Fibroblast of gingiva (primary cell): ENCODE measurements around the gene AQP5.
A peak's percentile ranks its signal among the peaks of the same experiment; 100 is the strongest.

ENCODE experiments used
- DNase-seq: peaks from one replicate; pipeline ENCODE4 v3.0.0-alpha.2; 2011; ENCODE audit warnings: low read depth

AQP5 gene

DNA sequence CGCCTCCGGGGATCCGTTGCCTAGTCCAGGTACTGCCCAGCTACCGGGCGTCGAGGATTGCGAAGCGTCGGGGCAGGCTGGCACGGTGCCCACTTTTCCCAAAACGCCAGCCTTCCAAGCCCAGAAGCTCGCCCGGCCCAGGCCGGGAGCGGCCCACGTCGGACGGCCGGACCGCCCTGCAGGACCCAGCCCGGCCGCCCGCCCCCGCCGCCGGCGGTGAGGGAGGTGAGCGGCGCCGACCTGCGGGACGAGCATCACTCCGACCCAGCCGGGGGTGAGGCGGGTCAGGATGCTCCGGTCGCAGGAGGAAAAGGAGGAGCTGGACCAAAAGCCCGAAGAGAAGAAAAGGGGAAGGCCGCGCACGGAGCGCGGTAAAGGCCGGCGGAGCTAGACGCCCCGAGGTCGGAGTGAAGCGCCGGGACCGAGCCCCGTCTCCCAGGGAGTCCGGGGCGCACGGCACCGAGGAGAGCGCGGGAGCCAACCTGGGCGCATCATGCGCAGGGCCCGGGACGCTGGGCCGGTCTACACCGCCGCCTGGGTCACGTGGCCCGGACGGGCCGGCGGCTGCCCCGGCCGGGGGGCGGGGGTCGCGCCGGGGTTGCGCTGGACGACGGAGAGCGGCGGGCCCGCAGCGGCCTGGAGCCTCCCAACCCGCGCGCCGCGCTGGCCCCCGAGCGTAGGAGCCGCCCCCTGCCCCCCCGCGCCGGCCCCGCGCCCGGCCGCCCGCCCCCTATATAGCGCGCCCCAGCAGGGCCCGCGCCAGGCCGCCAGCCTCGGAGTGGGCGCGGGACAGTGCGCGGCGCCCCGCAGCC lies at the start of gene AQP5:
TSS of gene AQP5 (plus strand) at position 762 of the 812 bp plus-strand sequence. CDS start 146 bp downstream, outside the sequence.
- DNase-seq, result no peak

DNA sequence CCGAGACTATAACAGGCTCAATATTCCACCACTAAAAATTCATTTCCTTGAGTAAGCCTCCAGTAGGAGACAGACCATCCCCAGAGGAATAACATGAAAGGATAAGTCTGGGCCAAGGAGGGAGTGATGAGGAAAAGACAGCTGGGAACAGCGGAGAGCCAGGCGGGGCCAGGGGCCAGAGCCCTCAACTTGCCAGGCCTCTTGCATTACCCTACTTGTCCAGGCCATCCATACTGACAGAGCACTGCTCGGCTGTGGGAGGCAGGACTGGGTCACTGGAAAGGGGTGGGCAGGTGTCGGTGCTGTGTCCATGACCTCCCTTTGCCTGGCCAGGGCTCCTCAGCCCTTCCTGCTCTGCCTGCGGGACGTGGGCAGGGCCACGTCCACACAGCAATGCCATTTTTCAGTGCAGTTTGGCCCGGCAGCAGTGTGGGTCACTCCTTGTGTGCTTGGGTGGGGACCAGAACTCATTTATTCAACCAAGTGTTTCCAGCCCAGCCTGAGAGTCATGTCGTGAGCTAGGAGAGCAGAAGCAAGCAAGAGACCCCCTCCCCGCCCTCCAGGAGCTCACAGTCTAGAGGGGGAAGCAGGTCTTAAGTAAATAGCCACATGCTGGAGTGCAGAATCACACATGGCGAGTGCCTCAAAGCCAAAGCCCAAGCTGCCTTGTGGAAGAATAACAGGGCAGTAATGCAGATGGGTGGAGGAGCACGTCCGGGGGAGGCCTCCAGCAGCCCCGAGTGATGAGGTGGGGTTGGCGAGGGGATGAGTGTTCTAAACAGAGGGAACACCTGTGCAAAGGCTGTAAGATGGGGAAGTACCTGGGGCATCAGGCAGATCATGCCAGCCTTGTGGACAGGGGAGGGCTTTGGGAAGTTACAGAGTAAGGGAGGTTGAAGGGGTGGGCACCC lies 49.1 kb upstream of the AQP5 start:
- DNase-seq, result no peak

DNA sequence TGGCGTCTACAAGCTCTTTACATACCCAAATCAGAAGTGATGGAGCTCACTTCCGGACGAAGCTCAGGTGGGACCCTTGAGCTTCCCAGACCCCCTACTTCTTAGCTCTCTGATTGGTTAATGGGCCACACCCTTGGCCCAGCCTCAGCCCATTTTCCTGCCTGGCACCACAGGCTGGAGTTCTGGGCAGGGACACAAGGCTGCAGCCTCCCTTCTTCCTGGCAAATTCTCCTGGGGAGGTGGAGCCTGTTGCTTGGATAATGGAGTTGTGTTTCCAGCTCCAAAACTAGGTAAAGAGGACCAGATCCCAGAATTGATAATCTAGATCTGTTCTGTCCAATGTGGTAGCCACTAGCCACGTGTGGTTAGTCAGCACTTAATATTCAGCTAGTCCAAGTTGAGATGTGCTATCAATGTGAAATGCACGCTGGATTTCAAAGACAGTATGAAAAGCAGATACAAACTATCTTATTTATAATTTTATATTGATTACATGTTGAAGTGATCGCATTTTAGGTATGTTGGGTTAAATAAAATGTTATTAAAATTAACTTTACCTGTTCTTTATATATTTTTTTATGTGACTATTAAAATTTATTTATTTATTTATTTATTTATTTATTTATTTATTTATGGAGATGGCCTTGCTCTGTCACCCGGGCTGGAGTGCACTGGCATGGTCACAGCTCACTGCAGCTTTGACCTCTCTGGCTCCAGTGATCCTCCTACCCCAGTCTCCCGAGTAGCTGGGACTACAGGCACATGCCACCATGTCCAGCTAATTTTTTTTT lies 45.3 kb upstream of the AQP5 start:
- no peak for DNase-seq

DNA sequence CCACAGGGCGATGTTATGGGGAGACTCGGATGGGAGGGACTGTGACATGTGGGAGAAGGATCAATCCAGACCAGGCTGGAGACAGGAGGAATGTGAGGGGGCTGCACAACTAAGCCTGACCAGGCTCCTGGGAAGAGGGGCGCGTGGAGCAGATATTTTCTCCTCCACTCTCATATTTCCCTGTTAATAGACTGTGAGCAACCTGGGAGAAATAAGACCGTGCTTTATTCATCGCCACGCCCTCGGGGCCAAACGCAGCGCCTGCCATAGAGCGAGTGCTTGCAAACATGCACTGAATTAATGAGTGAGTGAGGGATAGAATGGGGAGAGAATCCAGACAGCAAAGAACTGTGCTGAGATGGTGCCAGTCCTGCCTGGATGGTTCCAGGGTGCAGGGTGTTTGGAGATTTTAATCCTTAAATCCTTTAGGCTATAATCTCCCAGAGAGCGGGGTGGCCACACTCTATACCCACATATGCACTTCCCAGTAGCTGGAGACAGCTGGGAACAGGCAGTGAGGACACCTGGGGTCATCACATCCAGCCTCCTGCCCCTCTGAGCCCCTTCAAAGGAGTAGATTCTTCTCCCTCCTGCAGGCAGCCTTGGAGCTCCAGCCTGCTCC lies 44.4 kb upstream of the AQP5 start:
- no peak for DNase-seq

DNA sequence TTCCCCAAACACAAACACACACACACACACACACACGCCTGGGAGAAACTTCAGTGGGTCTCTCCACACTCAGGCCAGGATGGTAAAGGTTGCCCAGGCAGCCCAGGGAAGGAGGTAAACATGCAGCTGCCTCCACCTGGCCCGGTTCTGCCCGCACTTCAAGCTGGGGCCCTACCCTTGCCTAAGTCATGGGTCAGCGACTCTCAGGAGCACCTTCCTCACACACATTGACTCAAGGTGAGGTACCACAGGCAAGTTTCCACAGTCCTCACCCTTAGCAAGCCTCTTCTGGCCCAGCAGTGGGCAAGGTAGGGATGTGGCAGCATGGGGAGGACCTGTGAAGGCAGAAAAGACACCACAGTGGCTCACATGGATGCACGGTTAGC lies 43.9 kb upstream of the AQP5 start:
- no peak for DNase-seq

DNA sequence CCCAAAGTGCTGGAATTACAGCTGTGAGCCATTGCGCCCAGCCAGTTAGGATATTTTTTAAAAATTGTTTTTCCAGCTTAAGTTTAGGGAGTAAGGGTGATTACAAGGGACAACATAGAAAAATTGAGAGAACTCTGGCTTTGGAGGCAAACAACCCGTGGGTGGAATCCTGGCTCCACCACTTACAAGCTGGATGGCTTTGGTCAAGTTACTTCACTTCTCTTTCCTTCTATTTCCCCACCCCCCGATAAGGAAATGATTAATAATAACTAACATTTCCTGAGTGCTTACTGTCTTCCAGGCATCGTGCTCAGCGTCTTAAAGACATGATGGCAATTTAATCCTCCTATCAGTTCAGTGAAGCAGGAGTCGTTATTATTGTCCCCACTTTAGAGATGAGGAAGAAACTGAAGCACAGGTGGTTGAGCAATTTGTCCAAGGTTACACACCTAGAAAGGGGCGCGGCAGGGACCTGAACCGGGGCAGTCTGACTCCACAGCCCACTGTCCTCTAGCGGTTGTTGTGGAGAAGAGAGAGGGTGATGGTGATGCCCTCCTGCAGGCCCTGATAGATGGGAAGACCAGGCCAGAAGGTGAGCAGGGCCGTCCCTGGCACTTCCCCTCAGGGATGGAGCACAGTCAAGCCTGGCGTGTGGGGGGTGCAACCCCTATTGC lies 41.3 kb upstream of the AQP5 start:
- DNase-seq, result no peak

DNA sequence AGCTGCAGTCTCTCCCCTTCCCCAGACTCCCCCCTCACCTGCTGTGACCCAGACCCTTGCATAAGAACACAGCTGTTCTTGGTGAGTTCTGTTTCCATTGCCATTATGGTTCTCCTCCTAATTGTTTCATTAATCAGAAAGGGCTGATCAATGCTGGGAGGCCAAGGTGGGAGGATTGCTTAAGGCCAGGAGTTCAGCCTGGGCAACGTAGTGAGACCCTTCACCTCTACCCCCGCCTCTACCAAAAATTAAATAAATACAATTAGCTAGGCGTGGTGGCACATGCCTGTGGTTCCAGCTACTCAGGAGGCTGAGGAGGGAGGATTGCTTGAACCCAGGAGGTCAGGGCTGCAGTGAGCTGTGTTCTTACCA lies 40.8 kb upstream of the AQP5 start:
- no peak for DNase-seq

DNA sequence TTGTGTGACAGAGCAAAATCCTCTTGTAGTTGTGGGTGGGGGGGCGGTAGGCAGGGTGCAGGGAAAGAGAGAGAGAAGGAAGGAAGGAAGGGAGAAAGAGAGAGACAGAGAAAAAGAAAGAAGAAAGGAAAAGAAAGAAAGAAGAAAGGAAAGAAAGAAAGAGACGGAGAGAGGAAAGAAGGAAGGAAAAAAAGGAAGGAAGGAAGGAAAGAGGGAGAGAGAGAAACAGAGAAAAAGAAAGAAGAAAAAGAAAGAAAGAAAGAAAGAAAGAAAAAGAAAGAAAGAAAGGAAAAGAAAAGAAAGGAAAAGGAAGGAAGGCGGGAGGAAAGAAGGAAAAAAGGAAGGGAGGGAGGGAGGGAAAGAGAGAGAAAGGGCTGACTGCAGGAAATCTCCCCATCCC lies 40.4 kb upstream of the AQP5 start:
- DNase-seq, result no peak

DNA sequence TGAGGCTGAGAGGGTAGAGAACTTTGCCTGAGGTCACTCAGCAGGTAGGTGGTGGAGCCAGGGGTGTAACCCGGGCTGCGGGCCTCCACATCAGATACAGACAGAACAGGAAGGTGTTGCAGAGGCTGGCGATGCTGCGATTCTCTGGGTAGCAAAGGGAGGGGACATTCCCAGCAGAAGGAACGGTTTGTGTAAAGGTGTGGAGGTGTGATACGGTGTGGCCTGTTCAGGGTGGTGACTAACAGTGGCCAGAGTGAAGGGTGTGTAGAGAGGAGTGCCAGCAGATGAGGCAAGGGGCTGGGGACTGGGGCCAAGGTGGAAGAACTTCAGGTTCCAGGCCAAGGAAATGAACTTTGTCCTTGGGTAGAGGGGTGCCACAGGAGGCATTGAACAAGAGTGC lies 39.7 kb upstream of the AQP5 start:
- no peak for DNase-seq

DNA sequence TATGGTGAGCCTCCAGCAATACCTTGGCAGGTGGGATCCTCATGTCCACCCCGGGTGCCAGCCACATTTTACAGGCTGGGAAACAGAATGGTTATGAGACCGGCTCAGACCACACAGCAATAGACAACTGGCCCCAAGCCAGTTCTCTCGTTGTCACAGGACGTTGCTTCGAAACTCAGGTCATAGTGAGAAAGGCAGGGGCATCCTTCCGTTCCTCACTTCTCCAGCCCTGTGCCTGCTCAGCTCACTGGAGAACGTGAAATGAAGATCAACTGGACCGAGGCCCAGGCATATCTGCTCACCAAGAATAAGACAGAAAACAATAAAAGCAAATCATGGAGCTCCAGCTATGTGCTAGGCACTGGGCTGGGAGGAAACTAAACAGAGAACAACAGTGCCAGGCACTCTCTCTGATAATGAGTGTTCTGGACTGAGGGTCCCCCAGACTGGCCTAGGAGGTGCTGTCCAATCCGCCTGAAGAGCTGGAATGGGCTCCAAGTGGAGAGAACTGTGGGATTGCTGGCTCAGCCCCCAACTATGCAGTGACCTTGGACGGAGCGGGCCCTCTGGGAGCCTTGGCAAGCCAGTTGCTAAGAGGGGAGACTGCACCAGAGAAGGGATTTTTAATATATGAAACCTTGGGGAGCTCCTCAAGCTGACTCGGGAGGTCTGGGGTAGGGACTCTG lies 39.2 kb upstream of the AQP5 start:
- no peak for DNase-seq

DNA sequence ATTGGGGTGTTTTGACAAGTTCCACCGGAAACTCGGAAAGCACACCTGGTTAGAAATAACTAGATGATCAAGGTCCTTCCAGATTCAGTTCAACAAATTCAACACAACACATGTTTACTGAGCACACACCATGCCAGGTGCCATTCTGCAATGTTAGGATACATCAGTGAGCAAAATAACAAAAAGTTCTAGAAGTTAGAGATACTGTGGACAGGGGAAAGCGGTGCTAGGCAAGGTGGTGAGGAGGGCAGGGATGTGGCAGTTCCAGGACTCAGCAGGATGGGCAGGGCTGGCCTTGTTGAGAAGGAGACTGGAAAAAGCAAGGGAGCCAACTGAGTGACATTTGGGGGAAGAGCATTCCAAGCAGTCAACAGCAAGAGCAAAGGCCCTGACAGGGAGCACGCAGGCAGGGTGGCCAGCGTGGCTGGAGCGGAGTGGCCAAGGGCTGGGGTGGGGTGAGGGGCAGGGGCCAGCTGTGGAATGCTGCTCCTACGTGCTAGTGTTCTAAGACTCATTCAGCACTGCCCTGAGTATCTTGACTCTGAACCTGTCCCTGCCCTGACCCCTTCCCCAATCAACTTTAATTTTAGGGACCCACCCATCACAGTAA lies 38.5 kb upstream of the AQP5 start:
- DNase-seq, result no peak

DNA sequence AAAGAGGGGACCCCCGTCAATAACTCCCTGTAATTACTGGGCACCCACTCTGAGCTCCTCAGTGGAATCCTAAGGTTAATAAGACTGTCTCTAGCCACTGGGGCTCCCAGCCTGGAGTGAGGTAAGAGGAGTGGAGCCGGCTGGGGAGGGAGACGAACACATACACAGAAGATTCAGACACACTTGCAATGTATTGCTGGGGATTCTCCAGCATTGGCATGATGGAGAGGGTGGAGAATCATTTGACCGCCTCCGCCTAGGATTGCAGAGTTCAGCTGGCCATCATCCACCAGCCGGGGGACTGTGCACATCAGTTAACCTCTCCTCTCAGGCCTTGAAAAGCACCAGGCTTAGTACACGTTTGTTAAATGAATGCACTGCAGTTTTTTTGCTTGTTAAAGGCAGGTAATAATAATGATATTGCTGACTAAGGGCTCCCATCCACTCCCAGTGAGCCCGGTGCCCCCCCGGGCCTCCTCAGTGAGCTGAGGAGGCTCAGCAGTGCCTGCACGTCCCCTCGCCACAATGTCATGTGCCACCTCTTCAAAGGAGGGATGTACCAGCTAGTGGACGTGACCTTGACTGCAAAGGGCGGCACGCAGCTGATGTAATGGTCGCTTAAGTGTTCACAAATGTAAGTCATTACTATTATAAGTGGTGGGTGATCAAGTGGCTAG lies 37.7 kb upstream of the AQP5 start:
- no peak for DNase-seq

DNA sequence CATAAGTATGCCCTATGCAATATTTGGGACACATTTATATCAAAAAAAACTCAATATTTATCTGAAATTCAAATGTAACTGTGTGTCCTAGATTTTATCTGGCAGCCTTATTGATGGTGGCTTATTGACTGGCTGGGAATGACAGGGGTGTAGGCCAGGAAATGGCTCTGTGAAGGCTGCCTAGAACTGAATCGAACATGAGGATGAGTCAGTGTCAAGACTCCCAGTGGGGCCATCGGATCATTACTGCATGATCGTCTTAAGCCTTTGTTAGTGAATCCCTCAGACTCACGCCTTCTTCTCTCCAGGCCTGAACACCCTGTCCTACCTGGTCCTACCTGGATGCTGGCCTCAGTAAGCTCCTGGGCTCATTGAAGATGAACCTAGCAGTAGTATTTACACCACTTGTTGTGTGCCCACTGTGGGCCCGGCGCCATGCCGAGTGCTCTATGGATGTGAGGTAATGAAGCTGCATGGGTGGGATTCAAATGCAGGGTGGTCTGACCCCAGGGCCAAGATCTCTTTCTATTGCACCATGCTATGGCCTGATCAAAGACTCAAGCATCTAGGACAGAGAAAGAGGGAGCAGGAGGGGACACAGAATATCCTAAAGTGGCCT lies 36.9 kb upstream of the AQP5 start:
- DNase-seq, result no peak

DNA sequence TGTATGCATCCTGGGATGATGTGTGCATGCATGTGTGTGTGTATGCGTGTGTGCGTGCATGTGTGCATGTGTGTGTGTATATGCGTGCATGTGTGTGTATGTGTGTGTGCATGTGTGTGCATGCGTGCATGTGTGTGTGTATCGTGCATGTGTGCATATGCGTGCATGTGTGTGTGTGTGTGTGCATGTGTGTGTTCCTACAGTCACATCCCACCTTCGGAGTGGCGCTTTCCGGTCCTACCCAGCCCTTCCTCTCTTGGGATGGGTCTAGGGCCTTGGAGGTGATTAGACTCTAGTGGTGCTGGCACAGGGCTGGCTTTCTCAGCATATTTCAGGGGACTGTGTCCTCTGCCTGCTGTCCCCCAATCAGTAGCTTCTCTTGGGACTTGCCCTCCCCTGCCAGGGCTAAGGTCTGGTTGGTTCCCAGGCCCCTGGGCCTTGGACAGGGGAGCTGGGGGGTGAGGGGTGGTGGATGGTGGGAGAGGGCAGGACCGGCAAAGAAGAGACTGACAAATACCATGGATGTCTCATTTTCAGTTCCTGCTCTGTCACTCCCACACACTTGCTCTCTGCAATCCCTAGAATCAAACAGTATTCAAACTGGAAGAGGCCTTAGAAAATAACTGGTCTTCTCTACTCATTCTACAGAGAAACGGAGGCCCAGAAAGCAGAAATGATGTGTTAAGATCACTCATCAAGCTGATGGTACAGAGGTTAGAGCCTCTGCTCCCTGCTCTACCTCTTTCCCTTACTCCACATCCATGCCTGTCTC lies 36.1 kb upstream of the AQP5 start:
- DNase-seq, result no peak

DNA sequence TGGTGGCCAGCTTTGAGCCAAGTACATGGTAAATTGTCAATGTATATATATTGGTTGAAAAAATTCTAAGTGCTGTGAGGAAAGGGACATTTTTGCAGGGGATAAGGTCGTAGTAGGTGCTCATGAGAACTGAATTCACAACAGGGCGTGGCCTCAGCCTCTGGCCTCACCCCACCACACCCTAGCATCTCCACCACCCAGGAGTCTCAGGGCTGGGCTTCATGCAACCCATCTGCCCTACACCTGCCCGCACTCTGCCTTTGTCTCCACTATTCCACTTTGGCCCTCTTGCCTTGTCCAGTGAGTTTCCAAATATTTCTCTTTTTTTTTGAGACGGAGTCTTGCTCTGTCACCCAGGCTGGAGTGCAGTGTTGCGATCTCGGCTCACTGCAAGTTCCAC lies 33.2 kb upstream of the AQP5 start:
- no peak for DNase-seq

DNA sequence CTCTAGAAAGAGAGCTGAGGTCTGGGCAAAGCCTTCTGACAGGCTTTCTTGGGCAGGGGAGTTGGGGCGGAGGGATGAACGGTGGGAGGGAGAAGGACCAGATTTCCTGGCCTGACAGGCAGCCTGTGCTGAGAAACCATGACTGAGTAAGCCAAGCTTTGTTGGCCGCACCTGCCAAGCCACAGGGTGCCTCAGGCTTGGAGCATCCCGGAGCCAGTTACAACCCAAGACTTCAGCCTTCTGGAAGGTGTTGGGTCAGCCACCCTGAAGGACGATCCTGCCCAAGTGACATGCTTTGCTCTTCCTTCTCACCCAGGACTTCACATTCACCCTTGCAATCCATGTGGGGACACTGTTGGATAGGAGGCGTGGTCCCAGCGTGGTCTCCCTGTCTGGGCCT lies 32.1 kb upstream of the AQP5 start:
- DNase-seq, result no peak

DNA sequence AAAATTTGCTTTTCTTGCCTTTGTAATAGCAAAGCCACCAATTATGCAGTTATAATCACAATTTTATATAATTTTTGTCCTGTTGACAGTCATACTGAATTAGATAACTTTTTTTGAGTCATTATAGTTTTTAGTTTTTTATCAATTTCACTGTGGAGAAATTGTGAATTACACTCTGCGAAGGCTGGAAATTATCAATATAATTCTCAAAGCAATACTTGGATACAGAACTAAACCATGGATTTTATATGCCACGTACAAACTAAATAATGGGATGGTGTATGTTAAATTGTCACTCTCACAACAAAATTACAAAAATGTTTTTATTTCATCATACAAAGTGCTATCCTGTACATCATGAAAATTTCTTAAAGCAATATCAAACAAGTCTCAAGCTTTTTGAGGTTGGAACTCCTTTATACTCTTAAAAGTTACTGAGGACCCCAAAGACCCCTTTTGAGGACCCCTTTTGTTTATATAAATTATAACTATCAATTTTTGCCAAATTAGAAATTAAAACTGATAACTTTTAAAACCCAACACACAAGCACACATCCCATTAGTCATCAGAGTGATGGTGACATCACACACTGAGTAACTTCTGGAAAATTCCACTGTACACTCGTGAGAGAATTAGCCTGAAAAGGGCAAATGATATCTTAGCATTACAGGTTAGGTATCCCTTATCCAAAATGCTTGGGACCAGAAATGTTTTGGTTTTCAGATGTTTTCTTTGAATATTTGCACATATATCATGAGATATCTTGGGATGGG lies 31.0 kb upstream of the AQP5 start:
- peak; percentile 19 for DNase-seq

DNA sequence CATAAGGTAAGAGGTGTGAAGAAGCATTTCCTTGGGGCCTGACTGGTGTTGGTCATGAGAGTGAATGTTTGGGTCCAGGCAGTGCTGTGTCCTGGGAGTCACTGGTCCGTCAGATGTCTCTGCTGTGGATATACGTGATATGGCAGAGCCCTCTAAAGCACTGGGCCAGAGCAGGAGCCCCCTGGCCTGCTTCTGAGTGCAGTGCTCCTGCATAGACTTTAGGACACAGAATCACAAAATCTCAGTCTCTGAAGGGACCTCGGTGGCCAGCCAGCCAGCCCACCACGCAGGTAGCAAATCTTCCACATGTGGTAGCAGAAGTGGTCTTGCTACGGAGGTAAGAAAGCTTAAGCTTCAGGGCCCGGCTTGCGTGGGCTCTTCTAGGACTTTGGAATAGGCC lies 29.6 kb upstream of the AQP5 start:
- no peak for DNase-seq
